Measurements from ENCODE around the gene SORL1. TPM values are rescaled to one million over a fixed set of nuclear protein-coding genes. Genes with fewer than 3 reads are reported as not detected.

SORL1 gene
- total and polyA plus RNA-seq, 2 of the 8 experiments (the other 6 are each of a cell fraction or from before 2014, with no cell fraction given) = 38.1 to 65.5 TPM

DNA sequence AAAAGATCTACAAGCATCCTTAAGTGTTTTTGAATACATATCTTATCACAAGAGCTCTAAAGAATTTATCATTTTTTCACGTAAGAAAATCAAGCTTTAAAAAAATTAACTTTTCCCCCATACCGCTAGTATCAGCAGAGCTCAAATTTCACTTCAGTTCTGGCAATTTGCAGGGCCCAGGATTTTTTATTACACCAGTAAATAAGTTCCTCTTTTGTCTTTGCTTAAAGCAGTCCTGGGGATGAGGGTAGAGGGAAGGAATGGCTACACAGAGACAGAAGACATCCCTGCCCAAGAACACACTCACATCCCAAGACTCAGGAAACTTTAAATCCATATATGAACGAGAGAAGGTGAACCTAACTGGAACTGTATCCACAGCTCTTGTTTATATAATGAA is 22.6 kb upstream of the SORL1 start (continued):
- TF ChIP-seq, protein P1, sequence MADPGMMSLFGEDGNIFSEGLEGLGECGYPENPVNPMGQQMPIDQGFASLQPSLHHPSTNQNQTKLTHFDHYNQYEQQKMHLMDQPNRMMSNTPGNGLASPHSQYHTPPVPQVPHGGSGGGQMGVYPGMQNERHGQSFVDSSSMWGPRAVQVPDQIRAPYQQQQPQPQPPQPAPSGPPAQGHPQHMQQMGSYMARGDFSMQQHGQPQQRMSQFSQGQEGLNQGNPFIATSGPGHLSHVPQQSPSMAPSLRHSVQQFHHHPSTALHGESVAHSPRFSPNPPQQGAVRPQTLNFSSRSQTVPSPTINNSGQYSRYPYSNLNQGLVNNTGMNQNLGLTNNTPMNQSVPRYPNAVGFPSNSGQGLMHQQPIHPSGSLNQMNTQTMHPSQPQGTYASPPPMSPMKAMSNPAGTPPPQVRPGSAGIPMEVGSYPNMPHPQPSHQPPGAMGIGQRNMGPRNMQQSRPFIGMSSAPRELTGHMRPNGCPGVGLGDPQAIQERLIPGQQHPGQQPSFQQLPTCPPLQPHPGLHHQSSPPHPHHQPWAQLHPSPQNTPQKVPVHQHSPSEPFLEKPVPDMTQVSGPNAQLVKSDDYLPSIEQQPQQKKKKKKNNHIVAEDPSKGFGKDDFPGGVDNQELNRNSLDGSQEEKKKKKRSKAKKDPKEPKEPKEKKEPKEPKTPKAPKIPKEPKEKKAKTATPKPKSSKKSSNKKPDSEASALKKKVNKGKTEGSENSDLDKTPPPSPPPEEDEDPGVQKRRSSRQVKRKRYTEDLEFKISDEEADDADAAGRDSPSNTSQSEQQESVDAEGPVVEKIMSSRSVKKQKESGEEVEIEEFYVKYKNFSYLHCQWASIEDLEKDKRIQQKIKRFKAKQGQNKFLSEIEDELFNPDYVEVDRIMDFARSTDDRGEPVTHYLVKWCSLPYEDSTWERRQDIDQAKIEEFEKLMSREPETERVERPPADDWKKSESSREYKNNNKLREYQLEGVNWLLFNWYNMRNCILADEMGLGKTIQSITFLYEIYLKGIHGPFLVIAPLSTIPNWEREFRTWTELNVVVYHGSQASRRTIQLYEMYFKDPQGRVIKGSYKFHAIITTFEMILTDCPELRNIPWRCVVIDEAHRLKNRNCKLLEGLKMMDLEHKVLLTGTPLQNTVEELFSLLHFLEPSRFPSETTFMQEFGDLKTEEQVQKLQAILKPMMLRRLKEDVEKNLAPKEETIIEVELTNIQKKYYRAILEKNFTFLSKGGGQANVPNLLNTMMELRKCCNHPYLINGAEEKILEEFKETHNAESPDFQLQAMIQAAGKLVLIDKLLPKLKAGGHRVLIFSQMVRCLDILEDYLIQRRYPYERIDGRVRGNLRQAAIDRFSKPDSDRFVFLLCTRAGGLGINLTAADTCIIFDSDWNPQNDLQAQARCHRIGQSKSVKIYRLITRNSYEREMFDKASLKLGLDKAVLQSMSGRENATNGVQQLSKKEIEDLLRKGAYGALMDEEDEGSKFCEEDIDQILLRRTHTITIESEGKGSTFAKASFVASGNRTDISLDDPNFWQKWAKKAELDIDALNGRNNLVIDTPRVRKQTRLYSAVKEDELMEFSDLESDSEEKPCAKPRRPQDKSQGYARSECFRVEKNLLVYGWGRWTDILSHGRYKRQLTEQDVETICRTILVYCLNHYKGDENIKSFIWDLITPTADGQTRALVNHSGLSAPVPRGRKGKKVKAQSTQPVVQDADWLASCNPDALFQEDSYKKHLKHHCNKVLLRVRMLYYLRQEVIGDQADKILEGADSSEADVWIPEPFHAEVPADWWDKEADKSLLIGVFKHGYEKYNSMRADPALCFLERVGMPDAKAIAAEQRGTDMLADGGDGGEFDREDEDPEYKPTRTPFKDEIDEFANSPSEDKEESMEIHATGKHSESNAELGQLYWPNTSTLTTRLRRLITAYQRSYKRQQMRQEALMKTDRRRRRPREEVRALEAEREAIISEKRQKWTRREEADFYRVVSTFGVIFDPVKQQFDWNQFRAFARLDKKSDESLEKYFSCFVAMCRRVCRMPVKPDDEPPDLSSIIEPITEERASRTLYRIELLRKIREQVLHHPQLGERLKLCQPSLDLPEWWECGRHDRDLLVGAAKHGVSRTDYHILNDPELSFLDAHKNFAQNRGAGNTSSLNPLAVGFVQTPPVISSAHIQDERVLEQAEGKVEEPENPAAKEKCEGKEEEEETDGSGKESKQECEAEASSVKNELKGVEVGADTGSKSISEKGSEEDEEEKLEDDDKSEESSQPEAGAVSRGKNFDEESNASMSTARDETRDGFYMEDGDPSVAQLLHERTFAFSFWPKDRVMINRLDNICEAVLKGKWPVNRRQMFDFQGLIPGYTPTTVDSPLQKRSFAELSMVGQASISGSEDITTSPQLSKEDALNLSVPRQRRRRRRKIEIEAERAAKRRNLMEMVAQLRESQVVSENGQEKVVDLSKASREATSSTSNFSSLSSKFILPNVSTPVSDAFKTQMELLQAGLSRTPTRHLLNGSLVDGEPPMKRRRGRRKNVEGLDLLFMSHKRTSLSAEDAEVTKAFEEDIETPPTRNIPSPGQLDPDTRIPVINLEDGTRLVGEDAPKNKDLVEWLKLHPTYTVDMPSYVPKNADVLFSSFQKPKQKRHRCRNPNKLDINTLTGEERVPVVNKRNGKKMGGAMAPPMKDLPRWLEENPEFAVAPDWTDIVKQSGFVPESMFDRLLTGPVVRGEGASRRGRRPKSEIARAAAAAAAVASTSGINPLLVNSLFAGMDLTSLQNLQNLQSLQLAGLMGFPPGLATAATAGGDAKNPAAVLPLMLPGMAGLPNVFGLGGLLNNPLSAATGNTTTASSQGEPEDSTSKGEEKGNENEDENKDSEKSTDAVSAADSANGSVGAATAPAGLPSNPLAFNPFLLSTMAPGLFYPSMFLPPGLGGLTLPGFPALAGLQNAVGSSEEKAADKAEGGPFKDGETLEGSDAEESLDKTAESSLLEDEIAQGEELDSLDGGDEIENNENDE (IDR thresholded peaks at IDR 0.05; ENCODE audit: insufficient replicate concordance, low read length) = no peak
- TF ChIP-seq CHD2 (IDR thresholded peaks at IDR 0.05; ENCODE audit: low read length) = no peak
- no peak for TF ChIP-seq CEBPB (IDR thresholded peaks at IDR 0.05; ENCODE audit: low read depth, low read length)
- TF ChIP-seq GTF2F1 (IDR thresholded peaks at IDR 0.05; ENCODE audit: borderline replicate concordance, low read depth, low read length) = no peak
- TF ChIP-seq, protein P2, sequence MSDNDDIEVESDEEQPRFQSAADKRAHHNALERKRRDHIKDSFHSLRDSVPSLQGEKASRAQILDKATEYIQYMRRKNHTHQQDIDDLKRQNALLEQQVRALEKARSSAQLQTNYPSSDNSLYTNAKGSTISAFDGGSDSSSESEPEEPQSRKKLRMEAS (IDR thresholded peaks at IDR 0.05) = no peak
- TF ChIP-seq RAD21 (IDR thresholded peaks at IDR 0.05 in 1 of 2, conservative IDR thresholded peaks at IDR 0.05 in 1 of 2; ENCODE audit: low read depth in 2 of 2, low read length in 2 of 2) = no peak
- no peak for TF ChIP-seq SUZ12 (IDR thresholded peaks at IDR 0.05; ENCODE audit: low read length)
- no peak for TF ChIP-seq SIX5 (IDR thresholded peaks at IDR 0.05; ENCODE audit: low read depth, low read length)
- TF ChIP-seq CREB1 (IDR thresholded peaks at IDR 0.05) = no peak
- no peak for TF ChIP-seq KDM1A (IDR thresholded peaks at IDR 0.05; ENCODE audit: borderline replicate concordance, low read length)
- TF ChIP-seq YY1 (IDR thresholded peaks at IDR 0.05; ENCODE audit: low read depth, low read length) = no peak
- TF ChIP-seq TBP (IDR thresholded peaks at IDR 0.05; ENCODE audit: low read depth, low read length) = no peak
- no peak for TF ChIP-seq JUND (IDR thresholded peaks at IDR 0.05; ENCODE audit: low read length)

All from H1 (cell line).